ENCODE measurements around the gene TAPBP. TPM values are rescaled to one million over a fixed set of nuclear protein-coding genes. Genes with fewer than 3 reads are reported as not detected.

Gene TAPBP
- total RNA-seq, 3 donors from 2014 or later, result 38.6 to 67.8 (median 43.6) TPM

- Histone ChIP-seq H3K4me1 (peaks cover 4 to 32% of the 10 kb centered on the region in 2 donors), H3K27me3 (no peaks in the 10 kb centered on the region), H3K9me3 (no peaks in the 10 kb centered on the region), H3K27ac (peak overlapping the region; percentile 98), H3K36me3 (no peaks in the 10 kb centered on the region), H3K4me3 (peak overlapping the region; percentile 62 to 82 (median 80))
- intact Hi-C loops (cut with DNase I; ENCODE audit: low total_unique reads), result no loop called here
- DNase-seq (ENCODE audit: low spot score in 2 of 2), result peak; percentile 76 to 87
- TF ChIP-seq POLR2A (IDR thresholded peaks at IDR 0.05), result no peak
- TF ChIP-seq CTCF (IDR thresholded peaks at IDR 0.05), result no peak
- no peak for TF ChIP-seq POLR2AphosphoS5 (IDR thresholded peaks at IDR 0.05)
These were observed 1.3 kb downstream of the TAPBP start for GRCh38 chr6:33312361-33313104.

- no peaks in the 10 kb centered on the region for H3K27me3 ChIP-seq
- H3K9me3 ChIP-seq, result no peaks in the 10 kb centered on the region
- no peaks in the 10 kb centered on the region for H3K36me3 ChIP-seq
- no peak for TF ChIP-seq POLR2A (IDR thresholded peaks at IDR 0.05)
- no peak for TF ChIP-seq POLR2AphosphoS5 (IDR thresholded peaks at IDR 0.05)
- TF ChIP-seq CTCF (IDR thresholded peaks at IDR 0.05), result no peak
- no peak overlapping the region for H3K27ac ChIP-seq
- intact Hi-C loops (cut with DNase I; ENCODE audit: low total_unique reads), result no loop called here
- H3K4me1 ChIP-seq, result no peaks in the 10 kb centered on the region
- no peak for DNase-seq (ENCODE audit: low spot score in 2 of 2)
- H3K4me3 ChIP-seq, result no peak overlapping the region
These were observed 7.5 kb downstream of the TAPBP start for GRCh38 chr6:33306356-33306755.

GRCh38 chr6:33305052-33305451 lies 8.8 kb downstream of the TAPBP start:
- H3K4me3 ChIP-seq, result no peak overlapping the region
- H3K9me3 ChIP-seq, result no peaks in the 10 kb centered on the region
- no peaks in the 10 kb centered on the region for H3K4me1 ChIP-seq
- TF ChIP-seq POLR2AphosphoS5 (IDR thresholded peaks at IDR 0.05), result no peak
- TF ChIP-seq CTCF (IDR thresholded peaks at IDR 0.05), result no peak
- TF ChIP-seq POLR2A (IDR thresholded peaks at IDR 0.05), result no peak
- intact Hi-C loops (cut with DNase I; ENCODE audit: low total_unique reads), result no loop called here
- H3K36me3 ChIP-seq, result no peaks in the 10 kb centered on the region
- H3K27me3 ChIP-seq, result no peaks in the 10 kb centered on the region
- no peak for DNase-seq (ENCODE audit: low spot score in 2 of 2)
- H3K27ac ChIP-seq, result no peak overlapping the region

- H3K9me3 ChIP-seq, result no peaks in the 10 kb centered on the region
- H3K4me1 ChIP-seq, result no peaks in the 10 kb centered on the region
- H3K27ac ChIP-seq, result peak overlapping the region in 1 of 2 donors; percentile 2
- intact Hi-C loops (cut with DNase I; ENCODE audit: low total_unique reads), result no loop called here
- H3K27me3 ChIP-seq, result no peaks in the 10 kb centered on the region
- TF ChIP-seq POLR2A (IDR thresholded peaks at IDR 0.05), result no peak
- TF ChIP-seq CTCF (IDR thresholded peaks at IDR 0.05), result no peak
- no peak for TF ChIP-seq POLR2AphosphoS5 (IDR thresholded peaks at IDR 0.05)
- no peaks in the 10 kb centered on the region for H3K36me3 ChIP-seq
- no peak for DNase-seq (ENCODE audit: low spot score in 2 of 2)
- H3K4me3 ChIP-seq, result no peak overlapping the region
These were observed 9.7 kb downstream of the TAPBP start for GRCh38 chr6:33304216-33304615.

- Histone ChIP-seq H3K9me3 (no peaks in the 10 kb centered on the region), H3K4me1 (peaks cover 0 to 6% of the 10 kb centered on the region in 2 donors), H3K36me3 (no peaks in the 10 kb centered on the region), H3K27ac (no peak overlapping the region), H3K27me3 (no peaks in the 10 kb centered on the region), H3K4me3 (no peak overlapping the region)
- TF ChIP-seq POLR2A (IDR thresholded peaks at IDR 0.05) (no peak), POLR2AphosphoS5 (IDR thresholded peaks at IDR 0.05) (no peak), CTCF (IDR thresholded peaks at IDR 0.05) (no peak)
- intact Hi-C loops (cut with DNase I; ENCODE audit: low total_unique reads), result no loop called here
- DNase-seq (ENCODE audit: low spot score in 2 of 2), result no peak
These were observed 12.0 kb downstream of the TAPBP start for GRCh38 chr6:33301877-33302276.

Data from breast epithelium (tissue), 4 donors.